OCI-LY1 (cell line): ENCODE measurements around the gene PPARD.

ENCODE experiments used
- H2AFZ ChIP-seq: fragments of 200-600 bp; sonication (generic), shearing (Covaris generic); 2 replicates; pipeline ENCODE4 v1.6.0; 2014; ENCODE audit warnings: antibody characterized with exemption, mild to moderate bottlenecking, low read length
- H3F3A ChIP-seq: fragments of 200-600 bp; sonication (generic), shearing (Covaris generic); 2 replicates; pipeline ENCODE4 v1.6.0; 2014; ENCODE audit warnings: mild to moderate bottlenecking, antibody characterized with exemption, low read length, moderate library complexity; ENCODE audit not compliant: insufficient read depth
- H3K27ac ChIP-seq: fragments of 200-600 bp; sonication (generic); 2 replicates; pipeline ENCODE4 v1.5.1; 2014; ENCODE audit warnings: low read length, mixed run types, mild to moderate bottlenecking, low read depth; ENCODE audit not compliant: poor library complexity, severe bottlenecking
- H3K27me3 ChIP-seq: fragments of 200-600 bp; sonication (generic); 2 replicates; pipeline ENCODE4 v1.6.0; 2014; ENCODE audit warnings: antibody characterized with exemption, mild to moderate bottlenecking, low read length, moderate library complexity; ENCODE audit not compliant: insufficient read depth
- H3K36me3 ChIP-seq: fragments of 200-600 bp; sonication (generic); 2 replicates; pipeline ENCODE4 v1.6.1; 2014; ENCODE audit warnings: mild to moderate bottlenecking, antibody characterized with exemption, low read length, moderate library complexity, mixed read lengths; ENCODE audit not compliant: insufficient read depth
- H3K4me1 ChIP-seq: fragments of 200-600 bp; sonication (generic); 2 replicates; pipeline ENCODE4 v1.5.1; 2014; ENCODE audit warnings: mild to moderate bottlenecking, low read length, moderate library complexity; ENCODE audit not compliant: insufficient read depth, severe bottlenecking
- H3K4me2 ChIP-seq: fragments of 200-600 bp; sonication (generic), shearing (Covaris generic); 2 replicates; pipeline ENCODE4 v1.6.1; 2014; ENCODE audit warnings: low read length
- H3K4me3 ChIP-seq: fragments of 200-600 bp; sonication (generic); 2 replicates; pipeline ENCODE4 v1.5.1; 2014; ENCODE audit warnings: low read length, low read depth, mild to moderate bottlenecking, mixed read lengths; ENCODE audit not compliant: poor library complexity, severe bottlenecking
- H3K79me2 ChIP-seq: fragments of 200-600 bp; shearing (Covaris generic); 2 replicates; pipeline ENCODE4 v1.6.1; 2016; ENCODE audit warnings: mixed run types, low read length, mixed read lengths; ENCODE audit not compliant: insufficient read depth
- H3K9ac ChIP-seq: fragments of 200-600 bp; sonication (generic), shearing (Covaris generic); 2 replicates; pipeline ENCODE4 v1.6.1; 2014; ENCODE audit warnings: mild to moderate bottlenecking, low read length, mixed read lengths
- H3K9me2 ChIP-seq: fragments of 200-600 bp; sonication (generic), shearing (Covaris generic); 2 replicates; pipeline ENCODE4 v1.6.1; 2014; ENCODE audit warnings: low read depth, mild to moderate bottlenecking, low read length, mixed read lengths
- H3K9me3 ChIP-seq: fragments of 200-600 bp; shearing (Covaris generic); 2 replicates; pipeline ENCODE4 v1.6.1; 2014; ENCODE audit warnings: low read length, mixed read lengths
- H4K20me1 ChIP-seq: fragments of 200-600 bp; sonication (generic), shearing (Covaris generic); 2 replicates; pipeline ENCODE4 v1.6.0; 2016; ENCODE audit warnings: mild to moderate bottlenecking, low read length; ENCODE audit not compliant: insufficient read depth
- EZH2 ChIP-seq: fragments of 200-600 bp; sonication (generic), shearing (Covaris generic); IDR thresholded peaks from 2 replicates; pipeline ENCODE4 v1.8.0; 2017; ENCODE audit warnings: borderline replicate concordance, mixed run types, mild to moderate bottlenecking, antibody characterized with exemption, low read length, moderate library complexity, mixed read lengths
- TF ChIP-seq, protein P1 (sequence below): fragments of 200-600 bp; sonication (generic), shearing (Covaris generic); IDR thresholded peaks from 2 replicates; pipeline ENCODE4 v1.5.1; 2017; ENCODE audit warnings: mild to moderate bottlenecking, antibody characterized with exemption, low read length, moderate library complexity, mixed read lengths

PPARD gene

DNA sequence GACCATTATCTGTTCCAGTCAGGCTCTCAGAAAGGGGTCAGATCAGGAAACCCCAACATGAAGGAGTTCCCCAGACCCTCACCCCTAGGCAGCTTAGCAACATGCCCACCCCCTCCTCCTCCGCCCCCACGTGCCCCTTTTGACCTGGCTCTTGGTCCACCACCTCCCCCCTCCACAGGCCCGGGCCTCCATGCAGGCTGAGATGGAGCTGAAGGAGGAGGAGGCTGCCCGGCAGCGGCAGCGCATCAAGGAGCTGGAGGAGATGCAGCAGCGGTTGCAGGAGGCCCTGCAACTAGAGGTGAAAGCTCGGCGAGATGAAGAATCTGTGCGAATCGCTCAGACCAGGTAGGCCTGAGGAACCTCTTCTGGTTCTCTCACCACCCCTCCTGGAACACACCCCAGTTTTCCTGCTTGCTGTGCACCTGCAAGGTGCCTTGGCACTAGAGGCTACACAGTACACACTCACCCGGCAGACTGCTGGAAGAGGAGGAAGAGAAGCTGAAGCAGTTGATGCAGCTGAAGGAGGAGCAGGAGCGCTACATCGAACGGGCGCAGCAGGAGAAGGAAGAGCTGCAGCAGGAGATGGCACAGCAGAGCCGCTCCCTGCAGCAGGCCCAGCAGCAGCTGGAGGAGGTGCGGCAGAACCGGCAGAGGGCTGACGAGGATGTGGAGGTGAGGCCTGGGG is 22.9 kb upstream of the PPARD start:
- Histone ChIP-seq H3K4me2 (no peak overlapping the region), H3K27me3 (no peaks in the 10 kb centered on the region), H3K4me1 (no peaks in the 10 kb centered on the region), H3F3A (no peaks in the 10 kb centered on the region), H4K20me1 (no peaks in the 10 kb centered on the region), H3K4me3 (no peak overlapping the region), H3K27ac (no peak overlapping the region), H3K36me3 (peaks cover 44% of the 10 kb centered on the region; the same call in 1 of the 2 replicates), H3K9me2 (no peaks in the 10 kb centered on the region), H3K9me3 (no peaks in the 10 kb centered on the region), H2AFZ (no peak overlapping the region), H3K9ac (no peak overlapping the region), H3K79me2 (no peaks in the 10 kb centered on the region)
- TF ChIP-seq, protein P1, sequence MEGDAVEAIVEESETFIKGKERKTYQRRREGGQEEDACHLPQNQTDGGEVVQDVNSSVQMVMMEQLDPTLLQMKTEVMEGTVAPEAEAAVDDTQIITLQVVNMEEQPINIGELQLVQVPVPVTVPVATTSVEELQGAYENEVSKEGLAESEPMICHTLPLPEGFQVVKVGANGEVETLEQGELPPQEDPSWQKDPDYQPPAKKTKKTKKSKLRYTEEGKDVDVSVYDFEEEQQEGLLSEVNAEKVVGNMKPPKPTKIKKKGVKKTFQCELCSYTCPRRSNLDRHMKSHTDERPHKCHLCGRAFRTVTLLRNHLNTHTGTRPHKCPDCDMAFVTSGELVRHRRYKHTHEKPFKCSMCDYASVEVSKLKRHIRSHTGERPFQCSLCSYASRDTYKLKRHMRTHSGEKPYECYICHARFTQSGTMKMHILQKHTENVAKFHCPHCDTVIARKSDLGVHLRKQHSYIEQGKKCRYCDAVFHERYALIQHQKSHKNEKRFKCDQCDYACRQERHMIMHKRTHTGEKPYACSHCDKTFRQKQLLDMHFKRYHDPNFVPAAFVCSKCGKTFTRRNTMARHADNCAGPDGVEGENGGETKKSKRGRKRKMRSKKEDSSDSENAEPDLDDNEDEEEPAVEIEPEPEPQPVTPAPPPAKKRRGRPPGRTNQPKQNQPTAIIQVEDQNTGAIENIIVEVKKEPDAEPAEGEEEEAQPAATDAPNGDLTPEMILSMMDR, result no peak
- TF ChIP-seq EZH2, result no peak

DNA sequence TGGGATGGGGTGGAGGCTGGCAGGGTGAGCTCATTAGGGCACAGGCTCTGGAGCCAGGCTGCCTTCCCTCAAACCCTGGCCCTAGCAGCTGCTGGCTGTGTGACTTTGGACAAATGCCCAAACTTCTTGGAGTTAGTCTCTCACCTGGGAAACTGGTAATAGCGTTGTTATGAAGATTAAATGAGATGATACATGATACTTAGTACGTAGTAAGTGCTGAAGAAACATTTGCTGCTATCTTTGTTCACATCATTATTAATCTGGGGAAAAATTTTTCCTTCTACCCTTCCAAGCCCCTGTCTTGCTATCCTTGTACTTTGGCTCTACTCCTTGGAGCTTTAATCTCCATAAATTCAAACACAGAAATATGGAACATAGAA is 22.3 kb upstream of the PPARD start:
- no peaks in the 10 kb centered on the region for H3K79me2 ChIP-seq
- H3K4me2 ChIP-seq, result no peak overlapping the region
- no peak overlapping the region for H2AFZ ChIP-seq
- TF ChIP-seq EZH2, result no peak
- TF ChIP-seq, protein P1, result no peak
- no peaks in the 10 kb centered on the region for H3K9me2 ChIP-seq
- no peaks in the 10 kb centered on the region for H3F3A ChIP-seq
- no peaks in the 10 kb centered on the region for H3K4me1 ChIP-seq
- H3K36me3 ChIP-seq, result peaks cover 44% of the 10 kb centered on the region; the same call in 1 of the 2 replicates
- no peak overlapping the region for H3K4me3 ChIP-seq
- no peaks in the 10 kb centered on the region for H3K27me3 ChIP-seq
- H3K9me3 ChIP-seq, result no peaks in the 10 kb centered on the region
- H3K9ac ChIP-seq, result no peak overlapping the region
- H3K27ac ChIP-seq, result no peak overlapping the region
- H4K20me1 ChIP-seq, result no peaks in the 10 kb centered on the region

DNA sequence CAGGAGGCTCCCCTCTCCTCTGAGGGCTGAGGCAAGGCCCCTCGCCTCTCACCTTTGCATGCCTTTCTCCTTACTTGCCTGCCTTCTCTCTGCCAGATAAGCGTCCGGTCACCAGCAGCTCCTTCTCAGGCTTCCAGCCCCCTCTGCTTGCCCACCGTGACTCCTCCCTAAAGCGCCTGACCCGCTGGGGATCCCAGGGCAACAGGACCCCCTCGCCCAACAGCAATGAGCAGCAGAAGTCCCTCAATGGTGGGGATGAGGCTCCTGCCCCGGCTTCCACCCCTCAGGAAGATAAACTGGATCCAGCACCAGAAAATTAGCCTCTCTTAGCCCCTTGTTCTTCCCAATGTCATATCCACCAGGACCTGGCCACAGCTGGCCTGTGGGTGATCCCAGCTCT is 21.3 kb upstream of the PPARD start:
- Histone ChIP-seq H3K4me1 (no peaks in the 10 kb centered on the region), H3K9me2 (no peaks in the 10 kb centered on the region), H4K20me1 (no peaks in the 10 kb centered on the region), H3K79me2 (no peaks in the 10 kb centered on the region), H3K9ac (no peak overlapping the region), H3K4me2 (no peak overlapping the region), H3K27ac (no peak overlapping the region), H3F3A (no peaks in the 10 kb centered on the region), H2AFZ (no peak overlapping the region), H3K9me3 (no peaks in the 10 kb centered on the region), H3K36me3 (peaks cover 44% of the 10 kb centered on the region; the same call in 1 of the 2 replicates), H3K27me3 (no peaks in the 10 kb centered on the region), H3K4me3 (no peak overlapping the region)
- TF ChIP-seq EZH2, result no peak
- TF ChIP-seq, protein P1, result no peak
